ENCODE data around the gene CDADC1.

DNA sequence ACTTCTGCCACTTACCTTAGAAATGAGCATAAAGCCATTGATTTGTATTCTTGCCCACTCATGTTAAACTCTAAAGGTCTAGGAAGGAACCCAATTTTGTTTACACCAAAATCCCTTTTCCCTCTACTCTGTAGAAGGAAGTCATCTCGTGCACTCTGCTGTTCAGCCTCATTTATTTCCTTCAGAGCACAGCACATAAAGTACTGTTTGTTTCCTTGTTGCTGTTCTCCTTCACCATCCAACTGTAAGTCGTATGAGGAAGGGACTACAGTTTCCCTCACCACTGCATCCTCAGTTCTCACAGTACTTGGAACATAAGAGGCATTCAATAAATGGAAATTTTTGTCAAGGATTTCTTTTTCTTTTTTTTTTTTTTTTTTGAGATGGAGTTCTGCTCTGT is 24.6 kb downstream of the CDADC1 start:
- no peak for TF ChIP-seq CSDC2 (CRISPR knock-in tag; IDR thresholded peaks at IDR 0.05)
- no peak for TF ChIP-seq ZFP3 (CRISPR knock-in tag; IDR thresholded peaks at IDR 0.05)
- TF ChIP-seq ZNF70 (CRISPR knock-in tag; IDR thresholded peaks at IDR 0.05), result no peak
- TF ChIP-seq ZNF565 (CRISPR knock-in tag; conservative IDR thresholded peaks at IDR 0.05; ENCODE audit: low read depth), result no peak
- TF ChIP-seq TOX (CRISPR knock-in tag; IDR thresholded peaks at IDR 0.05; ENCODE audit: borderline replicate concordance), result no peak
- TF ChIP-seq TSHZ2 (CRISPR knock-in tag; IDR thresholded peaks at IDR 0.05), result no peak
- TF ChIP-seq, protein P1, sequence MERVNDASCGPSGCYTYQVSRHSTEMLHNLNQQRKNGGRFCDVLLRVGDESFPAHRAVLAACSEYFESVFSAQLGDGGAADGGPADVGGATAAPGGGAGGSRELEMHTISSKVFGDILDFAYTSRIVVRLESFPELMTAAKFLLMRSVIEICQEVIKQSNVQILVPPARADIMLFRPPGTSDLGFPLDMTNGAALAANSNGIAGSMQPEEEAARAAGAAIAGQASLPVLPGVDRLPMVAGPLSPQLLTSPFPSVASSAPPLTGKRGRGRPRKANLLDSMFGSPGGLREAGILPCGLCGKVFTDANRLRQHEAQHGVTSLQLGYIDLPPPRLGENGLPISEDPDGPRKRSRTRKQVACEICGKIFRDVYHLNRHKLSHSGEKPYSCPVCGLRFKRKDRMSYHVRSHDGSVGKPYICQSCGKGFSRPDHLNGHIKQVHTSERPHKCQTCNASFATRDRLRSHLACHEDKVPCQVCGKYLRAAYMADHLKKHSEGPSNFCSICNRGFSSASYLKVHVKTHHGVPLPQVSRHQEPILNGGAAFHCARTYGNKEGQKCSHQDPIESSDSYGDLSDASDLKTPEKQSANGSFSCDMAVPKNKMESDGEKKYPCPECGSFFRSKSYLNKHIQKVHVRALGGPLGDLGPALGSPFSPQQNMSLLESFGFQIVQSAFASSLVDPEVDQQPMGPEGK (CRISPR knock-in tag; IDR thresholded peaks at IDR 0.05; ENCODE audit: borderline replicate concordance), result no peak
- no peak for TF ChIP-seq SNAI2 (CRISPR knock-in tag; IDR thresholded peaks at IDR 0.05)
- no peak for TF ChIP-seq CREB5 (CRISPR knock-in tag; IDR thresholded peaks at IDR 0.05; ENCODE audit: low read depth)
- TF ChIP-seq ZC3H10 (CRISPR knock-in tag; IDR thresholded peaks at IDR 0.05), result no peak
